ENCODE results near the gene TNNT2.

TNNT2 gene

DNA sequence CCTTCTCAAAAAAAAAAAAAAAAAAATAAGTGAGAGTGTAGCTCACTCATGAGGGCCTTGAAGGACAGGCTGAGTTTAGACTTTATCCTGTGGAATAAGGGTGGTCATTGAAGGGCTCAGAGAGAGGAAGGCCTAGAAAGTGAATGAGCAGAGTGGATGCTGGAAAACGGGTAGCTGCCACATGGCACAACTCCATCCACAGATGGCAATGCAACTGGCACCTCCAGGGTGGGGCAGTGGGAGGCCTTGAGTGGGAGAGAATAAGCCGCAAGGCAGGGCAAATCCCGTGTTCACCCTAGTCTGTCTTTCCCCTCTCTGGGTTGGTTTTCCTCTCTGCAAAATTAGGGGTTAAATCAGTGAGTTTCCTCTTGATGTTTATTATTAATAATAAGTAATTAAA is 41.0 kb upstream of the TNNT2 start:
- H3K27ac ChIP-seq (ENCODE audit: low read depth, low read length, severe bottlenecking) = no peak overlapping the region
- H3K4me1 ChIP-seq (ENCODE audit: control insufficient read depth, insufficient read depth, low read length, poor library complexity, severe bottlenecking) = peaks cover 10% of the 10 kb centered on the region
- no peak overlapping the region for H3K4me3 ChIP-seq (ENCODE audit: extremely low read depth, insufficient read depth, low read length, poor library complexity, severe bottlenecking)
- peaks cover 5% of the 10 kb centered on the region for H3K9me3 ChIP-seq (ENCODE audit: control insufficient read depth, low read length)
- 88% methylated on average over 1 of the region's 3 CpGs; no CpG with 5 or more reads in 1 of the 2 experiments for WGBS, 2 experiments (ENCODE audit: insufficient coverage in 2 of 2)
- no peaks in the 10 kb centered on the region for H3K36me3 ChIP-seq (ENCODE audit: control insufficient read depth, insufficient read depth, low read length)

DNA sequence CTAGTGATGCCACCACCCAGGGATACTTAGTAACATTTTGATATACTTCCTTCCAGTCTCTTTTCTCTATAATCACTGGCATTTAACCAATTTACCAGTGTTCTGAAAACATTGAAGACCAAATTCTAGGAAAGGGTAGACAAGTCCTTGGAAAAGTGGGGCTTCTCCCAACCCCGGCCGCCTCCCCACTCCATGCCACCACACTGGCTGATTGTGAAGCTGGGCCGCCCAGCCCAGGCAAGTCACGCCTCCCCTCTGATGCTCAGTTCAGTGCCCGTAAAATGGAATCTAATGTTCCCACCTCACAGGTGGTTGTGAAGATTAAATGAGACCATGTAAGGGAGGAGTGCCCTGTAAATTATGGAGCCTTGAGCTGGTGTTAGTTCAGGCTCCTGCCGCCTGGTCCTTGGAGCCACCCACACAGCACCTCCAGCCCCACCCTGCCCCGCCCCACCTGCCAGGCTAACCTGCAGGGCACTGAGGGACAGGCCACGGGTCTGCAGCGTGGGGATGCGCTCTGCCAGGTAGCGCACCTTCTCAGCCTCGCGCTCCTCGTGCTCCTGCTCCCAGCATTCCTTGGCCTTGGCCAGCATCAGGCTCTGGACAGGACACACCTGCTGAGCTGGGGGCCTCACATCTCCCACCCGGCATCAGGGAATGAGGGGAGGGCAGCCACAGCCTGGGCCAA is 36.7 kb upstream of the TNNT2 start:
- no peaks in the 10 kb centered on the region for H3K36me3 ChIP-seq (ENCODE audit: control insufficient read depth, insufficient read depth, low read length)
- peaks cover 5% of the 10 kb centered on the region for H3K9me3 ChIP-seq (ENCODE audit: control insufficient read depth, low read length)
- no peak overlapping the region for H3K4me3 ChIP-seq (ENCODE audit: extremely low read depth, insufficient read depth, low read length, poor library complexity, severe bottlenecking)
- H3K27ac ChIP-seq (ENCODE audit: low read depth, low read length, severe bottlenecking) = no peak overlapping the region
- no peaks in the 10 kb centered on the region for H3K4me1 ChIP-seq (ENCODE audit: control insufficient read depth, insufficient read depth, low read length, poor library complexity, severe bottlenecking)
- WGBS, 2 experiments (ENCODE audit: insufficient coverage in 2 of 2) = 91 to 93% methylated on average over 11 to 14 of the region's 15 CpGs

DNA sequence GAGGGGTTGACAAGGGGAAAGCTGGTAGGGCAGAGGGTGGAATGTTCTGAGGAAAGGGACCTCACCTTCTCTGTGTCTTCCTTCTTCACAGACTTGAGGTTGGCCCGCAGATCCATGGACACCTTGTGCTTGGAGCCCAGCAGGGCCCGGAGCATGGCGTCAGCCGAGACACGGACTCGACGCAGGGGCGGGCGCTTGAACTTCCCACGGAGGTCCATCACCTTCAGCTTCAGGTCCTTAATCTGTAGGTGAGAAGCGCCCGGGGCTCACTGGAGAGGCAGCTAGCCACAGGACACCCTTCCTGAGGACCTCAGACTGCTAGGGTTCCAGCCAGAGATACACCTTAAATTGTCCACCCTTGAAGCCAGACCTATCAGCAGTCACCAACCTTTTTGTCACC is 33.8 kb upstream of the TNNT2 start:
- Histone ChIP-seq H3K36me3 (ENCODE audit: control insufficient read depth, insufficient read depth, low read length) (no peaks in the 10 kb centered on the region), H3K9me3 (ENCODE audit: control insufficient read depth, low read length) (peaks cover 5% of the 10 kb centered on the region), H3K4me1 (ENCODE audit: control insufficient read depth, insufficient read depth, low read length, poor library complexity, severe bottlenecking) (no peaks in the 10 kb centered on the region), H3K27ac (ENCODE audit: low read depth, low read length, severe bottlenecking) (no peak overlapping the region), H3K4me3 (ENCODE audit: extremely low read depth, insufficient read depth, low read length, poor library complexity, severe bottlenecking) (no peak overlapping the region)
- WGBS, 2 experiments (ENCODE audit: insufficient coverage in 2 of 2) = 97 to 100% methylated on average over 9 to 12 of the region's 12 CpGs

DNA sequence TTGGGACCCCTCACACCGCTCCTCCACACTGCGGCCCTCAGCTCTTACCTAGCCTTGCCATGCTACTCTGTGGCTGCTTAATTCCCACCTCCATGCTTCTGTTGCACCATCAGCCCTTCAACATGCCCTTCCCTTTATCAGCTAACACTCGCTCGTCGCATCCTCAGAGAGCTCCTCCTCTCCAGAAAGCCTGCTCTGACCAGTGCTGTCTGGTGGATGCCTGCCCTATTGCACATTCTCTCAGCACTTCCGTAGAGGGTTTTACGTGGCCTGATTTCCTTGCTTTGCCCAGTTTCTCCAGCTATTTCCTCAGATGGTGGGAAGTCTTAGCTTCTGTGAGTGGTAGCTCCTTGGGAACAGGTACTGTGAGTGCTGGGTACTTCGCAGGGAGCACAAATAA is 32.0 kb upstream of the TNNT2 start:
- no peak overlapping the region for H3K27ac ChIP-seq (ENCODE audit: low read depth, low read length, severe bottlenecking)
- WGBS, 2 experiments (ENCODE audit: insufficient coverage in 2 of 2) = 77 to 86% methylated on average over 8 of the region's 8 CpGs
- H3K9me3 ChIP-seq (ENCODE audit: control insufficient read depth, low read length) = no peaks in the 10 kb centered on the region
- H3K4me3 ChIP-seq (ENCODE audit: extremely low read depth, insufficient read depth, low read length, poor library complexity, severe bottlenecking) = no peak overlapping the region
- peaks cover 3% of the 10 kb centered on the region for H3K4me1 ChIP-seq (ENCODE audit: control insufficient read depth, insufficient read depth, low read length, poor library complexity, severe bottlenecking)
- H3K36me3 ChIP-seq (ENCODE audit: control insufficient read depth, insufficient read depth, low read length) = no peaks in the 10 kb centered on the region

DNA sequence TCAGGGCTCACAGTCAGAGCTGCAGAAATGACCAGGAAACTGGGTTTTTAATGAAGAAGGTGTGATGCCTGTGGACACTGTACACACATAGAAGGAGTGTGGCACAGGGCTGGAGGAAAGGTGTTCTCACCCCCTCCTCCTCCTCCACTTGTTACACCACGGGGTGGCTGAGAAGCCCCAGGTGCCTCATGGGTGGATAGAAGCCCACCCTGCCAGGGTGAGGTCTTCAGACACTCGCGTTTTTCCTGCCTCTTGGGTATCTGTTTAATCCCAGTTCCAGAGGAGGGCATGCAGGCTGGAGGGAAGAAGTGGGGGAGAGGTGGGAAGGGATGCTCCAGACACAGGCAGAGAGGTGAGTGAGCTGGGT is 31.3 kb upstream of the TNNT2 start:
- peaks cover 3% of the 10 kb centered on the region for H3K4me1 ChIP-seq (ENCODE audit: control insufficient read depth, insufficient read depth, low read length, poor library complexity, severe bottlenecking)
- no peak overlapping the region for H3K4me3 ChIP-seq (ENCODE audit: extremely low read depth, insufficient read depth, low read length, poor library complexity, severe bottlenecking)
- no peak overlapping the region for H3K27ac ChIP-seq (ENCODE audit: low read depth, low read length, severe bottlenecking)
- WGBS, 2 experiments (ENCODE audit: insufficient coverage in 2 of 2) = 64 to 100% methylated on average over 1 to 2 of the region's 3 CpGs
- no peaks in the 10 kb centered on the region for H3K36me3 ChIP-seq (ENCODE audit: control insufficient read depth, insufficient read depth, low read length)
- no peaks in the 10 kb centered on the region for H3K9me3 ChIP-seq (ENCODE audit: control insufficient read depth, low read length)

DNA sequence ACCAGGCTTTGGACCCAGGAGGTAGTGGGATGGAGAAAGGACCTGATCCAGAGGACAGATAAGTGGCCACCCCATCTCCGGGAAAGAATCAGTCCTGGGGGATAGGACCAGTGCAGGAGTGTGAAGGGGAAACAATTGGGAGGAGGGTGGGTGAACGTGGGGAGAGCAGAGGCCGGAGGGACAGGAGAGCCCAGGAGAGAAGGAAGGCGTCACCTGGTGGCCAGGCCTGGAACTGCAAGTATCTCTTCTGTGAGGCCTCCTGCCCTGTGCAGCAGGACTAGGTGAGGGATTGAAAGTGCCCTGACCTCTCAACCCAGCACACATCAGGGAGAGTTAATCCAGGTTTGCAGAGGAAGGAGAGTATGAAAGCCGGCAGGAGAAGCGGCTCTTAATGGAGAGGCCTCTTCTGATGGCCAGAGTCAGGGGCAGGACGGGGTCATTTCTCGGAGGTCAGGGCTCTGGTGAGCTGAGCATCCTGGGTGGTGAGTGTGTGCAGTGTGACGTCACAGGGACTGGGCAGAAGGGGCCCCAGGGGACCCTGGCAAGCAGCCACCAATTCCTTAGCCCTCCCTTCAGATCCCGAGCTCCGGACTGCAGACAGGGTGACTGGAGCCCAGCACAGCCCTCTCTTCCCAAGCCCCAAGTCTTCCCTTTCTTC is 30.8 kb upstream of the TNNT2 start:
- 44 to 58% methylated on average over 5 to 8 of the region's 11 CpGs for WGBS, 2 experiments (ENCODE audit: insufficient coverage in 2 of 2)
- no peaks in the 10 kb centered on the region for H3K9me3 ChIP-seq (ENCODE audit: control insufficient read depth, low read length)

DNA sequence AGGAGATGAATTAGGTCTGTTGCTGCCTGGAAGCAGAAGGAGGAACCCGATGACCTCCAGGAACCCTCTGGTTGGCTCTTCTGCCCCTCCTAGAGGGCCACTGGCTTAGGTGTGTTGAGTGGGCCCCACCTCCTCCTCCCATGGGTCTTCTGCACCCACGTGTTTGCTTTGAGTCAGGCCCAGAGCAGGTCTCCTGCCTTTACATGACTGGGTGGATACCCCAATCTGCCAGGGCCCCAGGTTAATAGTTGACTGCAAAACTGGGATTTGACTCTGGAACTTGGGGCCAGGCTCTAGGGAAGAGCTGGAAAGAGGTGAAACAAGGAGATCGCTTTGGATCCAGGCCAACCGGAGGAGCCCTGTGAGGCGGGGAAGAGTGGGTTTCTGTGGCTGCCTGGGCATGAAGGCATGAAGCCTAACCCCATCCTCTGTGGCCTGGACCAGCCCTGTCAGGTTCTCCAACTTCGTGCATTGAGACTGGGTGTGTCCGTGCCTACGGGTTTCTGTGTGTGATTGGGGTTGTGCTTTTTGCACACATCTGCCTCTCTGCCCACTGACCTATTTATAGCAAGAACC is 29.4 kb upstream of the TNNT2 start:
- WGBS, 2 experiments (ENCODE audit: insufficient coverage in 2 of 2) = 85 to 96% methylated on average over 5 to 8 of the region's 8 CpGs
- H3K4me1 ChIP-seq (ENCODE audit: control insufficient read depth, insufficient read depth, low read length, poor library complexity, severe bottlenecking) = peaks cover 3% of the 10 kb centered on the region
- no peak overlapping the region for H3K27ac ChIP-seq (ENCODE audit: low read depth, low read length, severe bottlenecking)
- no peaks in the 10 kb centered on the region for H3K36me3 ChIP-seq (ENCODE audit: control insufficient read depth, insufficient read depth, low read length)
- no peaks in the 10 kb centered on the region for H3K9me3 ChIP-seq (ENCODE audit: control insufficient read depth, low read length)
- no peak overlapping the region for H3K4me3 ChIP-seq (ENCODE audit: extremely low read depth, insufficient read depth, low read length, poor library complexity, severe bottlenecking)

More for the DNA sequence above, 30.8 kb upstream of the TNNT2 start:
- H3K4me3 ChIP-seq (ENCODE audit: extremely low read depth, insufficient read depth, low read length, poor library complexity, severe bottlenecking) = no peak overlapping the region
- no peaks in the 10 kb centered on the region for H3K36me3 ChIP-seq (ENCODE audit: control insufficient read depth, insufficient read depth, low read length)
- no peak overlapping the region for H3K27ac ChIP-seq (ENCODE audit: low read depth, low read length, severe bottlenecking)
- H3K4me1 ChIP-seq (ENCODE audit: control insufficient read depth, insufficient read depth, low read length, poor library complexity, severe bottlenecking) = peaks cover 3% of the 10 kb centered on the region

DNA sequence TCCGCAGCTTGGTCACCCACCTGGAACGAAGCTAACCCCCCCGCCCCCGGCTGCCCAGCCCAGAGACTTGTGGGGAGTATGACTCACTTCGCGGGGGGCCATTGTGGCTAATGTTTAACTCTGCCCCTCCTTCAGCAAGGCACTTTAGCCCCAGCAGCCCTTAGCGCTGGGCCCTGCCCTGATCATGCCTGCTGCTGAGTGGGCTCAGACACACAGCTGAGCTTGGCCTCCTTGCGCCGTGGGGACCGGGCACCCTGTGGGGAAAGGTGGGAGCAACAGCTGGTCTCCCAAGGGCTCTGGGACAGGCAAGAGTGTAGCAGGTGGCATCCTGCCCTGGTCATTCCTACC is 28.0 kb upstream of the TNNT2 start:
- H3K4me3 ChIP-seq (ENCODE audit: extremely low read depth, insufficient read depth, low read length, poor library complexity, severe bottlenecking) = no peak overlapping the region
- no peak overlapping the region for H3K27ac ChIP-seq (ENCODE audit: low read depth, low read length, severe bottlenecking)
- H3K36me3 ChIP-seq (ENCODE audit: control insufficient read depth, insufficient read depth, low read length) = no peaks in the 10 kb centered on the region
- peaks cover 3% of the 10 kb centered on the region for H3K4me1 ChIP-seq (ENCODE audit: control insufficient read depth, insufficient read depth, low read length, poor library complexity, severe bottlenecking)
- no peaks in the 10 kb centered on the region for H3K9me3 ChIP-seq (ENCODE audit: control insufficient read depth, low read length)
- 79 to 82% methylated on average over 6 to 10 of the region's 10 CpGs for WGBS, 2 experiments (ENCODE audit: insufficient coverage in 2 of 2)

DNA sequence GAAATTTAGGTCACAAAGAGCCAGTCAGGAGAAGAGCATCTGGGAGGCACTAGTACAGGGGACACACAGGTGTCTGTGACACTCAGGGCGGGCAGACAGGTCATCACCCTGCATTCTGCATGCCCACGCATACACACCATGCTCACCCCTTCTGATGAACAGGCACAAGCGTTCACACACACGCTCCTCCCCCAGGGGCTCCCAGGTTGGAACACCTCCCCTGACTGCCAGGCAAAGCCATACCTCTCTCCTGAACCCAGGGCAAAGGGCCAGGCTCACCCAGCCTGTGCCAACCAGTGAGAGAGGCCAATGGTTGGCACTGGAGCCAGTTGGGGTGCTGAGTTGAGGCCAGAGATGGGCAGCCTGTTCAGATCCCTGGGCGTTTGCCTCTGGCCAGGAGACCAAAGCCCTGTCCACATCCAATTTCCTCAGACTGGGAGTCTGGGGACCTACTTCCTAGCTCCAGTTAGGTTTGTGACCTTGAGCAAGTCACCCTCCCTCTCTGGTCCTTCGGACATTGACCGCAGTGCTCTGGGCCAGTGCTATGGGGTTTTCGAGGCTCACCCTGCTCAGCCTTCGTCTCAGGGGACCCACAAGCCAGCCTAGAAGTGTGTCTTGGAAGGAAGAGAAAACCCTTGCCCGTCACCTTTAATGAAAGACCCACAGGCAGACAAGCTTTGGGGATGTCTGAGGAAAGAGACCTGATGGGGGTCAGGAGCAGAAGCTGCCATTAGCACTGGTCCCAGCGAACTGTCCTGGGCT is 27.4 kb upstream of the TNNT2 start:
- Histone ChIP-seq H3K9me3 (ENCODE audit: control insufficient read depth, low read length) (no peaks in the 10 kb centered on the region), H3K27ac (ENCODE audit: low read depth, low read length, severe bottlenecking) (no peak overlapping the region), H3K4me1 (ENCODE audit: control insufficient read depth, insufficient read depth, low read length, poor library complexity, severe bottlenecking) (peaks cover 3% of the 10 kb centered on the region), H3K36me3 (ENCODE audit: control insufficient read depth, insufficient read depth, low read length) (no peaks in the 10 kb centered on the region), H3K4me3 (ENCODE audit: extremely low read depth, insufficient read depth, low read length, poor library complexity, severe bottlenecking) (no peak overlapping the region)
- WGBS, 2 experiments (ENCODE audit: insufficient coverage in 2 of 2) = 89 to 97% methylated on average over 10 to 11 of the region's 11 CpGs

DNA sequence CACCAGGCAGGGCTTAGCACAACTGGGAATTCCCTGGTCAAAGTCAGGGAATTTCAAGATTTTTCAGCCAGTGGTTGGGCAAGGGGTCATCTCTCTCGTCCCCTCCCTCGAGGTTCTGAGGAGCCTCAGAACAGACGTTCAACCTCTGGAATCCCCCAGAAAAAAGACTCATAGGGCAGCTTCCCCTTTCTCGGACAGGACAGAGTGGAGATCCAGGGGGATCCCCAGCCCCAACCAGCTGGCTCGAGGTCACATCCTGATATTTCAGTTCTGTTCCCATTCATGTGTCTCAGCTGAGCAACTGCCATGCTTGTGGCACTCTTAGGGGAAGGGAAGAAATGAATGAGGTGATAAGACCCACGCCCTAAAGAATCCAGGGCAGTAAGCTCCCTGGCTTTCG is 26.6 kb upstream of the TNNT2 start:
- no peaks in the 10 kb centered on the region for H3K9me3 ChIP-seq (ENCODE audit: control insufficient read depth, low read length)
- H3K36me3 ChIP-seq (ENCODE audit: control insufficient read depth, insufficient read depth, low read length) = no peaks in the 10 kb centered on the region
- H3K4me3 ChIP-seq (ENCODE audit: extremely low read depth, insufficient read depth, low read length, poor library complexity, severe bottlenecking) = no peak overlapping the region
- no peak overlapping the region for H3K27ac ChIP-seq (ENCODE audit: low read depth, low read length, severe bottlenecking)
- 83 to 88% methylated on average over 4 of the region's 7 CpGs for WGBS, 2 experiments (ENCODE audit: insufficient coverage in 2 of 2)
- peaks cover 3% of the 10 kb centered on the region for H3K4me1 ChIP-seq (ENCODE audit: control insufficient read depth, insufficient read depth, low read length, poor library complexity, severe bottlenecking)
